Mesothelial cell of epicardium (in vitro differentiated cells): ENCODE data around the gene FOXP1. TPM values are rescaled to one million over a fixed set of nuclear protein-coding genes. Genes with fewer than 3 reads are reported as not detected.

ENCODE experiments used
- DNase-seq, 2 experiments: peaks; one replicate each; pipeline ENCODE4 v3.0.0; 2021; ENCODE audit warnings: low spot score in 2 of 2; ENCODE audit not compliant: unreplicated experiment in 2 of 2
- H3K27ac Mint-ChIP-seq: 2 replicates; pipeline ENCODE4 v1.8.0; 2021; ENCODE audit warnings: mixed read lengths
- H3K27me3 Mint-ChIP-seq: 2 replicates; pipeline ENCODE4 v1.8.0; 2021; ENCODE audit warnings: low read depth, mixed read lengths
- H3K36me3 Mint-ChIP-seq: 2 replicates; pipeline ENCODE4 v1.8.0; 2021; ENCODE audit warnings: mixed read lengths
- H3K4me1 Mint-ChIP-seq: 2 replicates; pipeline ENCODE4 v1.8.0; 2021; ENCODE audit warnings: mixed read lengths
- H3K4me3 Mint-ChIP-seq: 2 replicates; pipeline ENCODE4 v1.8.0; 2021; ENCODE audit warnings: mild to moderate bottlenecking, moderate library complexity, mixed read lengths
- H3K9me3 Mint-ChIP-seq: 2 replicates; pipeline ENCODE4 v1.8.0; 2021; ENCODE audit warnings: mixed read lengths
- CTCF ChIP-seq: fragments of 200-600 bp; sonication (generic); IDR thresholded peaks from one replicate; pipeline ENCODE4 v1.5.0; 2021; ENCODE audit warnings: antibody characterized with exemption; ENCODE audit not compliant: unreplicated experiment
- total RNA-seq: library from RNA; stranded (reverse); gene quantifications from 3 replicates; pipeline ENCODE4 v1.2.1, GENCODE V29; 2021

Gene FOXP1
- total RNA-seq, 1 donor from 2014 or later: 187 TPM

GRCh38 chr3:71300951-71301393, 282.6 kb downstream of the FOXP1 start:
- no peak for TF ChIP-seq CTCF
- H3K4me1 Mint-ChIP-seq: peaks cover 51% of the 10 kb centered on the region
- no peak overlapping the region for H3K27ac Mint-ChIP-seq
- H3K4me3 Mint-ChIP-seq: no peak overlapping the region
- DNase-seq: no peak
- H3K27me3 Mint-ChIP-seq: no peaks in the 10 kb centered on the region
- H3K36me3 Mint-ChIP-seq: peaks cover 15% of the 10 kb centered on the region
- no peaks in the 10 kb centered on the region for H3K9me3 Mint-ChIP-seq

GRCh38 chr3:71299160-71299559, 284.4 kb downstream of the FOXP1 start:
- no peak for DNase-seq
- peaks cover 25% of the 10 kb centered on the region for H3K36me3 Mint-ChIP-seq
- H3K9me3 Mint-ChIP-seq: peaks cover 4% of the 10 kb centered on the region
- H3K27ac Mint-ChIP-seq: no peak overlapping the region
- H3K4me3 Mint-ChIP-seq: no peak overlapping the region
- peaks cover 33% of the 10 kb centered on the region for H3K4me1 Mint-ChIP-seq
- no peaks in the 10 kb centered on the region for H3K27me3 Mint-ChIP-seq
- no peak for TF ChIP-seq CTCF

GRCh38 chr3:71294919-71295318, 288.6 kb downstream of the FOXP1 start:
- no peak for TF ChIP-seq CTCF
- H3K36me3 Mint-ChIP-seq: peaks cover 30% of the 10 kb centered on the region

GRCh38 chr3:71290301-71290700, 293.2 kb downstream of the FOXP1 start:
- Mint-ChIP-seq H3K27ac (no peak overlapping the region), H3K27me3 (no peaks in the 10 kb centered on the region), H3K9me3 (peaks cover 4% of the 10 kb centered on the region), H3K36me3 (peaks cover 16% of the 10 kb centered on the region), H3K4me1 (peaks cover 3% of the 10 kb centered on the region), H3K4me3 (no peak overlapping the region)
- no peak for DNase-seq
- no peak for TF ChIP-seq CTCF

More at GRCh38 chr3:71294919-71295318, 288.6 kb downstream of the FOXP1 start:
- H3K4me3 Mint-ChIP-seq: no peak overlapping the region
- no peak for DNase-seq
- H3K4me1 Mint-ChIP-seq: peaks cover 3% of the 10 kb centered on the region
- H3K27ac Mint-ChIP-seq: no peak overlapping the region
- H3K9me3 Mint-ChIP-seq: peaks cover 4% of the 10 kb centered on the region
- H3K27me3 Mint-ChIP-seq: no peaks in the 10 kb centered on the region

- no peaks in the 10 kb centered on the region for H3K27me3 Mint-ChIP-seq
- no peaks in the 10 kb centered on the region for H3K9me3 Mint-ChIP-seq
- no peak overlapping the region for H3K4me3 Mint-ChIP-seq
- DNase-seq: no peak
- peaks cover 9% of the 10 kb centered on the region for H3K36me3 Mint-ChIP-seq
- H3K4me1 Mint-ChIP-seq: peaks cover 1% of the 10 kb centered on the region
- no peak for TF ChIP-seq CTCF
- H3K27ac Mint-ChIP-seq: no peak overlapping the region
Measured at GRCh38 chr3:71288269-71288930, 295.1 kb downstream of the FOXP1 start.
